Activated naive CD8-positive, alpha-beta T cell treated with anti-CD3 and anti-CD28 coated beads for 36 hours (primary cell): ENCODE measurements around the gene KARS1. TPM values are rescaled to one million over a fixed set of nuclear protein-coding genes. Genes with fewer than 3 reads are reported as not detected.

Source experiments
- DNase-seq: peaks from one replicate; pipeline ENCODE4 v3.0.0; 2021
- H3K27ac Mint-ChIP-seq: one replicate; pipeline ENCODE4 v1.8.0; 2022; ENCODE audit warnings: mild to moderate bottlenecking, moderate library complexity, mixed read lengths
- H3K27me3 Mint-ChIP-seq: one replicate; pipeline ENCODE4 v1.8.0; 2022; ENCODE audit warnings: mild to moderate bottlenecking, mixed read lengths
- H3K36me3 Mint-ChIP-seq: one replicate; pipeline ENCODE4 v1.8.0; 2021; ENCODE audit warnings: mild to moderate bottlenecking, mixed read lengths
- H3K4me1 Mint-ChIP-seq: one replicate; pipeline ENCODE4 v1.8.0; 2021; ENCODE audit warnings: mixed read lengths
- H3K4me3 Mint-ChIP-seq: one replicate; pipeline ENCODE4 v1.8.0; 2022; ENCODE audit warnings: mild to moderate bottlenecking, moderate library complexity, mixed read lengths
- H3K9me3 Mint-ChIP-seq: one replicate; pipeline ENCODE4 v1.8.0; 2022; ENCODE audit warnings: mixed read lengths
- total RNA-seq, 2 experiments: library from RNA; stranded (reverse); gene quantifications; one replicate each; pipeline ENCODE4 v1.2.3, GENCODE V29; 2021

KARS1 gene
- total RNA-seq, 2 experiments from 2014 or later: 347 to 366 TPM

GRCh38 chr16:75578725-75579124 is 68.7 kb downstream of the KARS1 start:
- peaks cover 15% of the 10 kb centered on the region for H3K36me3 Mint-ChIP-seq
- peak overlapping the region; percentile 30 for H3K27ac Mint-ChIP-seq
- no peaks in the 10 kb centered on the region for H3K27me3 Mint-ChIP-seq
- H3K9me3 Mint-ChIP-seq: no peaks in the 10 kb centered on the region
- peaks cover 15% of the 10 kb centered on the region for H3K4me1 Mint-ChIP-seq
- DNase-seq: no peak
- no peak overlapping the region for H3K4me3 Mint-ChIP-seq

DNA sequence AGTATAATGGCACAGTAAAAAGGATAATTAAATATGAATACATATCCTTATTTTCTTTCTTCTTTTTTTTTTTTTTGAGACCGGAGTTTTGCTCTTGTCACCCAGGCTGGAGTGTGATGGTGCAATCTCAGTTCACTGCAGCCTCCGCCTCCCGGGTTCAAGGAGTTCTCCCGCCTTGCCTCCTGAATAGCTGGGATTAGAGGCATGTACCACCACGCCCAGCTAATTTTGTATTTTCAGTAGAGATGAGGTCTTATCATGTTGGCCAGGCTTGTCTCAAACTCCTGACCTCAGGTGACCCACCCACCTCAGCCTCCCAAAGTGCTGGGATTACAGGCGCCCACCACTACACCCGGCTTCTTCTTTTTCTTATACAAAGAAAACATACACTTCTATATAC is 69.3 kb downstream of the KARS1 start:
- no peak overlapping the region for H3K4me3 Mint-ChIP-seq
- no peaks in the 10 kb centered on the region for H3K9me3 Mint-ChIP-seq
- DNase-seq: no peak
- peaks cover 18% of the 10 kb centered on the region for H3K4me1 Mint-ChIP-seq
- H3K27me3 Mint-ChIP-seq: no peaks in the 10 kb centered on the region
- H3K36me3 Mint-ChIP-seq: peaks cover 15% of the 10 kb centered on the region
- no peak overlapping the region for H3K27ac Mint-ChIP-seq

Other genes starting within 250 kb of the KARS1 start
- 10 to 100 TPM; 35.8 to 36.8 TPM for gene CFDP1, start 214.2 kb downstream of the KARS1 start, total RNA-seq
- gene TMEM170A, start 183.0 kb downstream of the KARS1 start, total RNA-seq: 10 to 100 TPM; 32.2 to 37.6 TPM
- under 1 TPM in 1 of 2 experiments, not detected in 1; 0.06 TPM for gene CHST6, start 152.2 kb downstream of the KARS1 start, total RNA-seq
- not detected for gene CHST5, start 111.6 kb downstream of the KARS1 start, total RNA-seq
- gene TMEM231, start 91.4 kb downstream of the KARS1 start, total RNA-seq: 1 to 10 TPM; 4.0 to 4.4 TPM
- gene GABARAPL2, start 81.3 kb downstream of the KARS1 start, total RNA-seq: 10 to 100 TPM; 47.6 TPM
- gene ADAT1, start 24.4 kb downstream of the KARS1 start, total RNA-seq: 10 to 100 TPM; 56.7 to 58.7 TPM
- gene TERF2IP, start 108 bp upstream of the KARS1 start, total RNA-seq: 10 to 100 TPM; 68.8 to 73.5 TPM
- not detected for gene CPHXL2, start 29.3 kb upstream of the KARS1 start, total RNA-seq
- gene DUXB, start 53.8 kb upstream of the KARS1 start, total RNA-seq: not detected
- gene CPHXL, start 78.8 kb upstream of the KARS1 start, total RNA-seq: not detected